Activated CD4-positive, alpha-beta T cell treated with anti-CD3 and anti-CD28 coated beads, Interleukin-2, amount 50 U/mL, for 1 hour (primary cell): Measurements from ENCODE around the gene TNFAIP8L3.

Experiments
- DNase-seq: peaks from one replicate; pipeline ENCODE4 v3.0.0-alpha.2; 2020

TNFAIP8L3 gene

GRCh38 chr15:51089041-51089440, 5.7 kb downstream of the TNFAIP8L3 start:
- DNase-seq: no peak

- DNase-seq: no peak
Measured at GRCh38 chr15:51088585-51088984, 6.1 kb downstream of the TNFAIP8L3 start.

DNA sequence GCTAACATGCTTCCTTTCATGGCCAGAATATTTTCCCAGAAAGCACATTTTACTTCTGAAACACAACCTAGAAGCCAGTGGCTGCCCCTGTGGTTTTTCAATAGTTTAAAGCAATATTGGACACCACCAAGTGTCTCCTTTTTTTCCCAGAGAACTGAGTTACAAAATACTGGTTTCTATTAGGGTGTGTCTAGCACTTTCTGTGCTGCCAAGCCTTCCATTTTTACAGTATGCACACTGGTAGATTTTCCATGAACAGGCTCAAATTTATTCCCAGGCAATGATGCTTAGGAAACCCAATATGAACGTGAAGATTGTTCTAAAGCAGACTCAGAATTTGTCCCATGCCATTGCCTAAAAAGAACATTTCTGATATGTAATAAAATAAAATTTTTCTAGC, 7.2 kb downstream of the TNFAIP8L3 start:
- DNase-seq: no peak

DNA sequence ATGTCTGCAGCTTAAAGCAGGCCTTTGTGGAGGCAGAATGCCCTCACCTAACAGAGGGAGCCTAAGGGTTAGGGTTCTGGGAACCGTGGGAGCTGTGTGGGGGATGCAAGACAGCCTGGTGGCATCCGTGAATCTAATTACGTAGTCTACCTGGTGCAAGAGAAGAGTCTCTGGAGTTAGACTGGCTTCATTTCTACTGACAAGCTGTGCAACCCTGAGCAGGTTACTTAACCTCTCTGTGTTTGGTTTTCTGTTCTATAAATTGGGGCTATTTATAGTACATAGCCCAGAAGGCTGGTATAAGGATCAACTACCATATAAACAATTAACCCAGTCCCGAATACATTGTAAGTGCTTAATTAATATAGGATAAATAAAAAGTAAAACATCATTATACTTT, 8.3 kb downstream of the TNFAIP8L3 start:
- no peak for DNase-seq

DNA sequence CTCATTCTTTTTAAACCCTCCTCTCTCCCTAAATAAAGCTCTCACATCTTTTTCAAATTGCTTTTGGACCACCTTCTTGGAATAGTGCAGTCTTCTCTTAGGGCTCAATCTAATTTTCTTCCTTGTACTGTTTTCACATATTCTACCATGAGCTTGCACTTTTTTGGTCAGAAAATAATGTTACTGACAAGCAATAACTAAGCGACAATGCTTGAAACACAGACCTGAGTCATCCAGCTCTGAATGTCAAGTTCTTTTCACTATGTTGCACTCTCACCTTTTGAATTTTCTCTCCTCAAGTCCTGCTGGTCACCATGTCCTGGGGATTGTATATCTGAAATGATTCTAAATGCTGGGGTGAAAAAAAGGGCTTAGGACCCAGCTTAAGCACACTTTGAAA, 8.9 kb downstream of the TNFAIP8L3 start:
- no peak for DNase-seq

- no peak for DNase-seq
Measured at GRCh38 chr15:51083641-51084166, 11.0 kb downstream of the TNFAIP8L3 start.

DNA sequence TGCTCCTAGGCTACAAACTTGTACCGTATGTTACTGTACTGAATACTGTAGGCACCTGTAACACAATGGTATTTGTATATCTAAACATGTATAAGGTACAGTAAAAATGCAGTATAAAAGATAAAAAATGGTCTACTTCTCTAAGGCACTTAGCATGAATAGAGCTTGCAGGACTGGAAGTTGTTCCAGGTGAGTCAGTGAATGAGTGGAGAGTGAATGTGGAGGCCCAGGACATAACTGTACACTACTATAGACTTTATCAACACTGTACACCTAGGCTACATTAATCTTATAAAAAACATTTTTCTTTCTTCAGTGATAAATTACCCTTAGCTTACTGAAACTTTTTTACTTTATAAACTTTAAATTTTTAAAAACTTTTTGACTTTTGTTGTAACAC, 12.5 kb downstream of the TNFAIP8L3 start:
- DNase-seq: no peak

GRCh38 chr15:51080286-51080685, 14.4 kb downstream of the TNFAIP8L3 start:
- DNase-seq: no peak

DNA sequence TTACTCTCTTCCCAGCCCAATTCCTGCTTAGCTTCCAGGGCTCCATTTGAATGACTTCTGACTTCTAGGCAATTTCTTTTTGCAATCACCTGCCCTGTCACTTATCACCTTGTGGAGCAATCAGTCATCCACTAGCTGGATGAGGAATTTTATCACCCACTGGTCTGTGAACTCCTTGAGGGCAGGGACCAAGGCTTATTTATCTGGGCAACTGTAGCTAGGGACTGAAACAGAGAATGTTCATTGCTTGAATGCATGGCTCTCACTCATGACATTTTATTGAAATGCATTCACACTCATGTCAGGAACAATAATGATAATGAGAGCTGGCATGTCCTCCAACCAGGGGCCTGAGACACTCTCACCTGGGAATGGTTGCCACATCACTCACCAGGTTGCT, 15.5 kb downstream of the TNFAIP8L3 start:
- no peak for DNase-seq

GRCh38 chr15:51077221-51078153, 17.2 kb downstream of the TNFAIP8L3 start:
- peak; percentile 5 for DNase-seq

GRCh38 chr15:51076524-51077220, 18.0 kb downstream of the TNFAIP8L3 start:
- DNase-seq: no peak

GRCh38 chr15:51075826-51076523, 18.7 kb downstream of the TNFAIP8L3 start:
- no peak for DNase-seq

GRCh38 chr15:51075364-51075763, 19.3 kb downstream of the TNFAIP8L3 start:
- DNase-seq: no peak

DNA sequence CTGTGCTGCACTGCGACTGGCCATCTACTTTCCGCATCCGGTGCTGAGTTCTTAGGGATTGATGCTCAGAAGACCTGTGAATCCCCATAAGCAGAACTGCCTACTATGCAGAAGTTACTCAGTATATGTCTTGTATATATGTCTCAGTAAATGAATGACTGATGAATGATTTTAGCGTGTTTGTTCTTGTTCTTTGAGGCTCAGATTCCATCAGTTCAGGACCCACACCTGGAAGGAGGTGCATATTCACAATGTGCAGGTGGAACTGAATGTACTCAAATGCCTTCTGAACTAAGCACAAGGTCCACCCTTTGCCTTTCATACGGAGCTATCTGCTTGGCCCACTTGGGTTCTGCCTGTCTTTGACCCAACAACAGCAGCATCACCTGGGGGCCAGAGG, 19.8 kb downstream of the TNFAIP8L3 start:
- no peak for DNase-seq

GRCh38 chr15:51071578-51071977, 23.1 kb downstream of the TNFAIP8L3 start:
- DNase-seq: no peak

- no peak for DNase-seq
Measured at GRCh38 chr15:51069983-51070382, 24.7 kb downstream of the TNFAIP8L3 start.

GRCh38 chr15:51067510-51067909, 27.2 kb downstream of the TNFAIP8L3 start:
- DNase-seq: no peak

DNA sequence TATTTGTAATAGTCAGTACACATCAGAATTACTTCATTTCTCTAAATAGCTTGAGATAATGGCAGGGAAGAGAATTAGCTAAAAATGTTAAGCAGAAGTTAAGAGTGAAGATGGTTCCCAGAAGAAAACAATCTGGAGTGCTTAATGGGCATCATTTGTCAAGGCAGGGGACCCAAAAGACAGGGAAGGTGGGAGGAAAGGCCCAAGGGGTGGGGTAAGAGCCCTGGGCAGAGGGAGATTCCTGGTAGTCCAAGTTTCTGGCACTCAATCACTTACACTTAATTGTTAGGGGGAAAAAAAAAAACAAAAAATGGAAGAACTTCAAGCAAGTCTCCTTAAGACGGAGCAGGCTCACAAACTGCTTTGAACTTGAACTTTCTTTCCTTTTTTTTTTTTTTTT, 28.9 kb downstream of the TNFAIP8L3 start:
- no peak for DNase-seq

GRCh38 chr15:51065261-51065660, 29.4 kb downstream of the TNFAIP8L3 start:
- no peak for DNase-seq

DNA sequence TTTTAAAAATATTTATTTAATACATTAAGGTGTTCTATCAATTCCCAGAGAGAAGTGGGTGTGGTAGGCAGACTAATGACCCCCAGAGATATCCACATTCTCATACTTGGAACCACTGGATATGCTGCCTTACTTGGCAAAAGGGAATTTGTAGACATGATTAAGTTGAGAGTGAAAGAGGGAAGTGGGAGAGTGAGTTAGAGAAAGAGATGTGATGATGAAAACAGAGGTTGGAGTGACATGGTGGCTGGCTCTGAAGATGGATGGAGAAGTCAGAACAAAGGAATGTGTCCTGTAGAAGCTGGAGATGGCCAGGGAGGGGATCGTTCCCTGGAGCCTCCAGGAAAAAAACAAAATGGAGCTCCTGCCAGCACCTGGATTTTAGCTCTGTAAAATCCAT, 32.0 kb downstream of the TNFAIP8L3 start:
- DNase-seq: no peak

DNA sequence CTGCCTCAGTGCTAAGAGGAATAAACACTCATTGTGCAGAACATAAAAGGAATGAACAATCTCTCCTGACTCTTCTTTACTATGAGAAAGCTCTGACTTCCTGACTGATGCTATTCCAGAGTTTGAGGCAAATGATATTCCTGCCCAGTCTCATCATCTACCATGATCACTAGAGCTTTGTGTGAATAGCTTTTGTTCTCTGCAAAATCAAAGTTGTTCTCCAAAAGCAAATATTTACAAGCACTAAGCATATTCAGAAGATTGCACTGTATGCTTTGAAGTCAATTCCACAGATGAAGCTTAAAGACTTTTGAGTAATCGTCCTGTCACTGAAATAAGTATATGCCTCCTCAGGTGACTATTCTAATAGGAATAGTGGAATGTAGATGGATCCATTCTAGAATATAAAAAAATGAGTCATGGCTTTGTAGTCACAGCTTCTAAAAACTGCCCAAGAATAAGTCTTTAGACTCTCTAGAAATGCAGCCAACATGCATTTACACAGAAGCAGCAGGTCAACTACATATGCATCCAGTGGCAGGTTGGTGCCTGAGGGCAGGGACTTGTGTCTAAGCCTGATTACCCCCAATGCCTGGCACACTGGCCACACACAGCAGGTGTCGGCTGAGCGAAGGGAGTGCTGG, 34.6 kb downstream of the TNFAIP8L3 start:
- DNase-seq: no peak

DNA sequence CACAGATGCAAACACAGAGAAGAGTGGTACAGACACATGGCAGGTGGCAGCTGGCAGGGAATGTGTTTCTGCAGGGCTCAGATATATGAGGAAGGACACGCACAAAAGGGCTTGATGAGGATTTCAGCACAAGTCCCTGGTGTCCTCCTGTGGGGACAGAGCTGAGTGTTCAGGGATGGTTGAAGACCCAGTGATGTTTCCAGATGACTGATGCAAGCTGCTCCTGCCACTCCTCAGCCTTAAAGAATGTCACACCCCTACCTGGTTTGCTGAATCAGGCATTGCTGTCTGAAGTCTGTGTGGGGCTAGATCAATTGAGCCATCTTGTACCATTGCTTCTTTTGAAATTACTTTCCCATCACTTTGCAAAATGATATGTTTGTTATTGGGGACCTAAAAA, 40.2 kb downstream of the TNFAIP8L3 start:
- no peak for DNase-seq

- no peak for DNase-seq
Measured at GRCh38 chr15:51053571-51053970, 41.1 kb downstream of the TNFAIP8L3 start.
